Suprapubic skin (tissue), 4 donors: ENCODE results near the gene SYNGR2. TPM values are rescaled to one million over a fixed set of nuclear protein-coding genes. Genes with fewer than 3 reads are reported as not detected.

Experiments used
- DNase-seq, 2 donors: peaks; one replicate each; pipeline ENCODE4 v3.0.0-alpha.2; 2019; ENCODE audit warnings: low spot score in 2 of 2
- H3K27ac ChIP-seq: fragments of 200-600 bp; sonication (generic); one replicate; pipeline ENCODE4 v1.5.1; 2019
- H3K27me3 ChIP-seq: fragments of 200-600 bp; sonication (generic); one replicate; pipeline ENCODE4 v1.5.1; 2019
- H3K36me3 ChIP-seq: fragments of 200-600 bp; sonication (generic); one replicate; pipeline ENCODE4 v1.5.1; 2019
- H3K4me1 ChIP-seq: fragments of 200-600 bp; sonication (generic); one replicate; pipeline ENCODE4 v1.5.1; 2019
- H3K4me3 ChIP-seq: fragments of 200-600 bp; sonication (generic); one replicate; pipeline ENCODE4 v1.5.1; 2019; ENCODE audit warnings: mild to moderate bottlenecking
- H3K9me3 ChIP-seq: fragments of 200-600 bp; sonication (generic); one replicate; pipeline ENCODE4 v1.5.1; 2019
- CTCF ChIP-seq, 2 donors: fragments of 200-600 bp in 1 of 2; fragments of 450-650 bp in 1 of 2; sonication (generic) in 1 of 2; IDR thresholded peaks; one replicate each; pipeline ENCODE4 v1.5.1; 2016 to 2019; ENCODE audit warnings: antibody characterized with exemption in 2 of 2, mild to moderate bottlenecking in 1 of 2, moderate library complexity in 1 of 2
- EP300 ChIP-seq: sonication (generic); formaldehyde crosslinking; IDR thresholded peaks from one replicate; pipeline ENCODE4 v1.6.1; 2017; ENCODE audit warnings: antibody characterized with exemption
- POLR2A ChIP-seq, 2 donors: fragments of 450-650 bp; IDR thresholded peaks; one replicate each; pipeline ENCODE4 v1.6.1; 2017; ENCODE audit warnings: antibody characterized with exemption in 2 of 2, mild to moderate bottlenecking in 2 of 2, moderate library complexity in 2 of 2
- POLR2AphosphoS5 ChIP-seq, 3 donors: sonication (generic); formaldehyde crosslinking; IDR thresholded peaks; one replicate each; pipeline ENCODE4 v1.6.1; 2017; ENCODE audit warnings: antibody characterized with exemption in 3 of 3
- WGBS: methylation state at CpG from one replicate; pipeline ENCODE4 v1.1.5; 2018; 5-methylcytosine and 5-hydroxymethylcytosine counted together
- total RNA-seq, 4 donors: library from RNA; depleted of rRNA; stranded (reverse); fragments of >200 nt; gene quantifications; one replicate each; pipeline ENCODE4 v1.1.0, GENCODE V29; 2016

Gene SYNGR2
- total RNA-seq, 4 donors from 2014 or later: 127 to 139 (median 133) TPM

DNA sequence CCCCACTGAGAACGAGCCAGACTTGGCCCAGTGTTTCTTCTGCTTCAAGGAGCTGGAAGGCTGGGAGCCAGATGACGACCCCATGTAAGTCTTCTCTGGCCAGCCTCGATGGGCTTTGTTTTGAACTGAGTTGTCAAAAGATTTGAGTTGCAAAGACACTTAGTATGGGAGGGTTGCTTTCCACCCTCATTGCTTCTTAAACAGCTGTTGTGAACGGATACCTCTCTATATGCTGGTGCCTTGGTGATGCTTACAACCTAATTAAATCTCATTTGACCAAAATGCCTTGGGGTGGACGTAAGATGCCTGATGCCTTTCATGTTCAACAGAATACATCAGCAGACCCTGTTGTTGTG lies 46.3 kb downstream of the SYNGR2 start:
- Histone ChIP-seq H3K27me3 (no peaks in the 10 kb centered on the region), H3K9me3 (no peaks in the 10 kb centered on the region), H3K27ac (no peak overlapping the region), H3K4me1 (peaks cover 9% of the 10 kb centered on the region), H3K4me3 (peak overlapping the region; percentile 61), H3K36me3 (no peaks in the 10 kb centered on the region)
- WGBS: 19% methylated on average over 5 of the region's 5 CpGs
- DNase-seq: no peak
- TF ChIP-seq POLR2AphosphoS5 (IDR thresholded peaks at IDR 0.05): no peak
- TF ChIP-seq EP300: no peak

- H3K9me3 ChIP-seq: no peaks in the 10 kb centered on the region
Observed at GRCh38 chr17:78219396-78220150, 51.2 kb downstream of the SYNGR2 start.

More at GRCh38 chr17:78219396-78220150, 51.2 kb downstream of the SYNGR2 start:
- no peak for DNase-seq
- Histone ChIP-seq H3K4me3 (no peak overlapping the region), H3K27ac (no peak overlapping the region), H3K4me1 (peaks cover 2% of the 10 kb centered on the region), H3K27me3 (no peaks in the 10 kb centered on the region), H3K36me3 (no peaks in the 10 kb centered on the region)
- 86% methylated on average over 11 of the region's 11 CpGs for WGBS
- TF ChIP-seq CTCF (IDR thresholded peaks at IDR 0.05): no peak
- no peak for TF ChIP-seq POLR2AphosphoS5 (IDR thresholded peaks at IDR 0.05)
- TF ChIP-seq POLR2A (IDR thresholded peaks at IDR 0.05): no peak
- TF ChIP-seq EP300: no peak

Other genes starting within 250 kb of the SYNGR2 start
- gene TNRC6C, start 209.9 kb upstream of the SYNGR2 start, total RNA-seq: 10 to 100 TPM in 2 of 4 donors, 1 to 10 TPM in 2; 4.8 to 14.5 (median 11.6) TPM
- gene TMC6, start 39.8 kb upstream of the SYNGR2 start, total RNA-seq: 10 to 100 TPM; 27.9 to 48.8 (median 32.0) TPM
- 1 to 10 TPM in 2 of 4 donors, under 1 TPM in 2; 0.36 to 6.4 (median 1.8) TPM for gene TMC8, start 37.8 kb upstream of the SYNGR2 start, total RNA-seq
- gene C17orf99, start 22.2 kb upstream of the SYNGR2 start, total RNA-seq: 1 to 10 TPM in 3 of 4 donors, not detected in 1; 1.4 to 2.7 (median 2.1) TPM
- 1 to 10 TPM; 1.0 to 9.1 (median 7.0) TPM for gene TK1, start 18.5 kb downstream of the SYNGR2 start, total RNA-seq
- gene AFMID, start 18.8 kb downstream of the SYNGR2 start, total RNA-seq: 10 to 100 TPM; 43.9 to 78.3 (median 66.1) TPM
- gene BIRC5, start 45.7 kb downstream of the SYNGR2 start, total RNA-seq: 1 to 10 TPM; 3.7 to 9.6 (median 5.5) TPM
- not detected for gene TMEM235, start 63.0 kb downstream of the SYNGR2 start, total RNA-seq
- gene SOCS3, start 191.5 kb downstream of the SYNGR2 start, total RNA-seq: 100 to 1,000 TPM in 1 of 4 donors, 10 to 100 TPM in 3; 33.2 to 264 (median 60.9) TPM
- 10 to 100 TPM; 23.9 to 51.7 (median 34.2) TPM for gene PGS1, start 210.1 kb downstream of the SYNGR2 start, total RNA-seq